GM19099 (cell line): ENCODE results near the gene TMEM51.

ENCODE experiments used
- POLR2A ChIP-seq: IDR thresholded peaks from 3 replicates; pipeline ENCODE4 v1.6.1; 2011; ENCODE audit warnings: low read depth; ENCODE audit not compliant: insufficient read length; ENCODE audit errors: extremely low read depth

TMEM51 gene

GRCh38 chr1:15206418-15207030 is 53.0 kb downstream of the TMEM51 start:
- no peak for TF ChIP-seq POLR2A

- TF ChIP-seq POLR2A, result no peak
These were observed 53.7 kb downstream of the TMEM51 start for GRCh38 chr1:15207031-15207828.

- no peak for TF ChIP-seq POLR2A
These were observed 54.4 kb downstream of the TMEM51 start for GRCh38 chr1:15207829-15208429.

- no peak for TF ChIP-seq POLR2A
These were observed 57.3 kb downstream of the TMEM51 start for GRCh38 chr1:15210651-15211375.

GRCh38 chr1:15211424-15211823 is 57.9 kb downstream of the TMEM51 start:
- no peak for TF ChIP-seq POLR2A

- no peak for TF ChIP-seq POLR2A
These were observed 58.8 kb downstream of the TMEM51 start for GRCh38 chr1:15212216-15212953.

- TF ChIP-seq POLR2A, result no peak
These were observed 59.4 kb downstream of the TMEM51 start for GRCh38 chr1:15212954-15213291.

- no peak for TF ChIP-seq POLR2A
These were observed 59.8 kb downstream of the TMEM51 start for GRCh38 chr1:15213341-15213821.

- TF ChIP-seq POLR2A, result no peak
These were observed 61.0 kb downstream of the TMEM51 start for GRCh38 chr1:15214527-15214926.

GRCh38 chr1:15215116-15215515 is 61.6 kb downstream of the TMEM51 start:
- TF ChIP-seq POLR2A, result no peak

- no peak for TF ChIP-seq POLR2A
These were observed 64.1 kb downstream of the TMEM51 start for GRCh38 chr1:15217654-15218053.

GRCh38 chr1:15218287-15219279 is 65.0 kb downstream of the TMEM51 start:
- TF ChIP-seq POLR2A, result no peak

- no peak for TF ChIP-seq POLR2A
These were observed 65.9 kb downstream of the TMEM51 start for GRCh38 chr1:15219280-15220023.
